AML-193 (cell line): ENCODE results near the gene PER2.

Experiments
- DNase-seq, 2 experiments: peaks; one replicate each; lab custom pipeline; 2025; lab: John Stamatoyannopoulos, UW

Gene PER2

GRCh38 chr2:238225911-238226697, 62.3 kb downstream of the PER2 start:
- no peak for DNase-seq

- no peak for DNase-seq
Measured at GRCh38 chr2:238225121-238225520, 63.3 kb downstream of the PER2 start.

- no peak for DNase-seq
Measured at GRCh38 chr2:238224356-238225035, 63.9 kb downstream of the PER2 start.

- no peak for DNase-seq
Measured at GRCh38 chr2:238220892-238221521, 67.4 kb downstream of the PER2 start.

- no peak for DNase-seq
Measured at GRCh38 chr2:238220274-238220891, 68.0 kb downstream of the PER2 start.

GRCh38 chr2:238216651-238217184, 71.7 kb downstream of the PER2 start:
- no peak for DNase-seq

GRCh38 chr2:238207006-238207405, 81.4 kb downstream of the PER2 start:
- DNase-seq = no peak

- DNase-seq = peak; percentile 29 to 39
Measured at GRCh38 chr2:238203973-238204683, 84.3 kb downstream of the PER2 start.

- DNase-seq = peak; percentile 61 to 66
Measured at GRCh38 chr2:238203094-238203972, 85.1 kb downstream of the PER2 start, which contains the start of gene ILKAP. ILKAP (minus strand) TSS chr2:238203695; CDS start chr2:238203553, 142 bp downstream.

GRCh38 chr2:238202326-238203093, 85.9 kb downstream of the PER2 start:
- DNase-seq = peak in 1 of 2 experiments; percentile 5
